HG03097 (cell line): ENCODE measurements around the gene WDFY2.
A peak's percentile ranks its signal among the peaks of the same experiment; 100 is the strongest.

Source experiments
- ATAC-seq: cut with Tn5 transposase; IDR thresholded peaks from one replicate; pipeline ENCODE4 v1.9.1; 2021; ENCODE audit not compliant: unreplicated experiment, low FRiP score

WDFY2 gene

GRCh38 chr13:51783428-51784094, 199.3 kb downstream of the WDFY2 start:
- ATAC-seq: no peak

- no peak for ATAC-seq
Observed at GRCh38 chr13:51784097-51784496, 199.8 kb downstream of the WDFY2 start.

- ATAC-seq: no peak
Observed at GRCh38 chr13:51785712-51786424, 201.6 kb downstream of the WDFY2 start.

DNA sequence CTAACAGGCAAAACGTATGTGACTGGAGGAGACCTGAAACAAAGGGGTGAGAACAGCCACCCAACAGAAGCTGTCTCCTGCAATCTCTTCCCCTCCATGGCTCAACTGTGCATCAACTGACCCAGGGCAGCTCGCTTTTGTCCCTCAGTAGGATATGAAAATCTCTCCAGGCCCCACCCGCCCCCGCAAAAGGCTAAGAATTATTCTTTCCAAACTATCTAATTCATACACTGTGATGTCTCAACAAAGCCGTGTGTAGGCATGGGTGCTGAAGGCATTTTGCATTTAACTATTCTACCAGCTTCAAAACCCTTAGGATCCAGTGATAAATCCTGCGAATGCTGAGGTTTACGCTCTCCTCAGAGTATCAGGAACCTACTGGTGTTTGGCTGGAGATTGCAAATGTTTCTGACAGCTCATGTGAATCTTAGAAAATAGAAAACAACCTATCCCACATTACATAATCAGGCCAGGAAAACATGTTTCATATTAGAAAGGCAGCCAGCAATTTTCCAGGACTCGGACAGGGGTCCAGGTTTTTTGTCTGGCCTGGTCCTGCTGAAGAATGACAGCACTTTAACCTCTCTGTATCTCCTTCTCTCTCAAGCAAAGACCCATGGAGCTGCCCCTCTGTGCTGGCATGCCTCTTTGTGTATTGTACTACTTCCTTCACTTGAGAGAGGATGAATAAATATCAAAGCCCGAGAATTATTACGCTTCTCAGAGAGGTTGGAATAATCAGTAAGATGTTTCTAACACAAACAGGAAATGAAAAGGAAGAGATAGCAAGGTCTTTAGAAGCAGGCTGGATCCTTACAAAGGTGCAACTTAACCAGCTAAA, 202.4 kb downstream of the WDFY2 start:
- no peak for ATAC-seq

DNA sequence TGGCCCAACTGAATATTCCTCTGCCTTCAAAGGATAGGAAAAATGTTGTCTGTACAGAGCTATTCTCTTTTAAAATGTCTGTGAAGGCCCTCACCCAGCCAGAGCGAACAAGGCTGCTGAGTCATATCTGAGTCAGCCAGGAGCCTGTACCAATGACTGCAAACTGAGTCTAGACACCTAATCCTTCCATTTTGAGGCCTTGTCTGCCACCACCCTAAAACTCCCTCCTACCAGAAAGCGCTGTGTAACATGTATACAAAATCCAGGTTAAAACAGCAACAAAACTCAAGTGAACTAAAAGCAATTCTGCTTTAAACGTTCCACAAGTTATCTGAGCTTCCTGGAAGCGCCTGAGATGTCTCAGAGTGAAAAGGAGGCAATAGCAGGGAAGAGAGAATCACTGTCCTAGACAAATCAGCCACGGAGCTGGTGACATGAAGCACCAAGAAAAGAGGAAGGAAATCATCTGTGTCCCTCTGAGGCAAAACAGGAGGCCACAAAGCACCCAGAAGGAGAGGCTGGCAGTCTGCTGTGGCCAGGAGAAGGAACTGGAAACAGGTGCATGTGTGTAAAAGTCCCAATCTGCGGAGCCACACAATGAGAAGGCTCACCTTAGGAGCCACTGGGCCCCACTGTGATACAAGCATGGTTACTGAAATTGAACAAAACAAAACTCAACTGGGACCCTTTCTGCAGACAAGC, 209.5 kb downstream of the WDFY2 start:
- no peak for ATAC-seq

DNA sequence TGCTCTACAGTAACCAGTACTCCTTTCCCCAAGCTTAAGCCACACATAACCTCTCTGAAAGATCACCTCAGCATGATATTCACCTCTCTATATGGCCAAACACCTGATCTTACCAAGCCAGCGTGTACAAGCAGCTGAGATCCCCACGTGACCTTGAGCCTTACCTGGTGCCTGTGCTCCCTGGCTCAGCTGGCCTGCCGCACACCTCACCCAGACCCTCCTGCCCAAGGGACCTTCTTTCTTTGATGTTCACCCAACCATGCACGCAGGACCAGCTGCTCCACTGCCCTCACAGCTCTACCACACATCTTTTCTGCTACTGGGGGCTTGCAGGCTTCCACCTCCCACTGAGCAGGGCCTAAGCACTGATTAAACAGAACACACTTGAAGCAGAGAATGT, 210.7 kb downstream of the WDFY2 start:
- no peak for ATAC-seq

DNA sequence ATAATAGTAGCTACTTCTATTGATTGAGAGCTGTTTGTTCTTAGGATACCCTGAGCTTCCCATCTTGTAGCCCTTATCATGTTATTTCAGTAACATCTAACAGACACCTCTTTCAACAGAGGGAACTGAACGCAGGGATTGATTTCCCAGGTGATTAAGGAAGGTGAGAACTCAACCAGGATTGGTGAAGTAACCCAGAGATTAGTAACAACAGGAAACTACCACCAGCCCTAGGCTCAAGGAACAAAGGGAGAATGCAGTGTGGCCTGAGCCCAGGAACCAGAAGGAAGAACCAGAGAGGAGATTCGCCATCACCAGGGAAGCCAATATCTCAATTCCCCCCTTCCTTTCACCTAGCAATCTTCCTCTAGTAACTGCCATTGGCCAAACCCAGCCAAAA, 211.2 kb downstream of the WDFY2 start:
- ATAC-seq: no peak

- no peak for ATAC-seq
Observed at GRCh38 chr13:51796546-51796945, 212.3 kb downstream of the WDFY2 start.

- ATAC-seq: no peak
Observed at GRCh38 chr13:51797664-51798488, 213.6 kb downstream of the WDFY2 start.

DNA sequence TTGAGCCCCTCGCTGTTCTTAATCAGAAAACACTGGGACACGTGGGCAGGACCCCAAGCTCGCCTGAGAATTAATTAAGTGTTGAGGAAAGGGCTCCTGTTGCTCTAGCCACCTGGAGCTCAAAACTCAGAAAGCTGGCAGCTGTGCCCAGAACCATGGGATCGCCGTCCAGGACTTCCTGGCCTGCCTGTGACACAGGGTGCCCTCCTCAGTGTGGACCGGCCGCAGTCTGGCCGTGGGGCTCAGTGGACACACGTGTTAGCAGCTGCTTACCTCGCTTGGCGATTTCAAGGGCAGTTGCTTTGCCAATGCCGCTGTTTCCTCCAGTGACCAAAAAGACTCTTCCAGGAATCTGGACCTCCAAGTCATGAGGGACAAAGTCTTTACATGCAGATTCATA, 215.0 kb downstream of the WDFY2 start:
- no peak for ATAC-seq

- ATAC-seq: no peak
Observed at GRCh38 chr13:51800486-51800885, 216.2 kb downstream of the WDFY2 start.

GRCh38 chr13:51801631-51802099, 217.4 kb downstream of the WDFY2 start:
- ATAC-seq: no peak

- ATAC-seq: no peak
Observed at GRCh38 chr13:51802631-51803418, 218.6 kb downstream of the WDFY2 start.

- peak; percentile 73 for ATAC-seq
Observed at GRCh38 chr13:51803422-51804294, 219.4 kb downstream of the WDFY2 start, which contains the start of gene DHRS12. Gene DHRS12, minus strand, starts transcription at chr13:51804163. Its CDS starts 4,504 bp downstream, at chr13:51799659.

DNA sequence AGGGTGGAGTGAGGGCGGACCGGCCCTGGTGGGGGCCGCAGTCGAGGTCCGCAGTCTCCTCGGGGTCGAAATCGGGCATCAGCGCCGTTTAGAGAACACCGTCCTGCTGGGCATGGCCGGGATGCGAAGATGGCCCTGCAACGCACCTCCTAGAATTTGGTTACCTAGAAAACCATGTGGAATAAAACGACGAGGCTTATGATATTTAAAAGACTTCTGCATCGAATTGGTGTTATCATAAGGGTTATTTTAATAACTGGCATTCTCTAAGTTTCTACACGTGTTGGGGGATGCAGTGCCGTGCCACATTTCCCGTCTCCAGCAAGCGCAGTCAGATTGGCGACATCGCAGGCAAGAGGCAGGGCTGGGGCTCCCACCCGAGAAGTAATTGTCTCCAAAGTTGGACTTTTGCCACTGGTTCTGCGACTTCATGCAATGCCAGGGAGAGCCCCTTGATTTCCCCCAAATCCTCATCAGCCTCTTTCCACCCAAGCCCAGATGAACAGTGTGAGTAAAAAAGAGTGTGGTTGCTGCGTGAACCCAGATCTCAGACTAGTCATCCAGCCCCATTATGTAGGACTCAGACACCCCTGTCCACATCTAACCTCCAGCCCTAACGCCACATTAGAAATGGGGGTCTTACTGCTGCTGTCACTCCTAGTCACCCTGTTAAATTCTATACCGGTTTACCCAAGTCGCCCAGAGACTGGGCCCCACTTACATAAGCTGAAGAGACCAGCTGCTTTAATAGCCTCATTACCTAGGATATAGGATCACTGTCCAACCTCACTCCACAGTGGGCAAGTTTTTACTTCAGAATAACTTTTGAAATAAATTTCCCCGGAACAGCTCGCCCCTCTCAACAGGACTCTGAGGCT, 220.3 kb downstream of the WDFY2 start:
- ATAC-seq: no peak

- ATAC-seq: no peak
Observed at GRCh38 chr13:51805313-51805712, 221.1 kb downstream of the WDFY2 start.

GRCh38 chr13:51805925-51806324, 221.7 kb downstream of the WDFY2 start:
- ATAC-seq: no peak
